Fibroblast of skin of left biceps (primary cell): Measurements from ENCODE around the gene DTWD2.
"Not testable (repeated sequence)": the region's sequence is repeated elsewhere in the genome, so short reads cannot be mapped to it uniquely, and the experiment has no call there.

Experiments
- DNase-seq, 2 experiments: peaks; one replicate each; pipeline ENCODE4 v3.0.0-alpha.2; 2013; ENCODE audit warnings: low read depth in 2 of 2

Gene DTWD2

DNA sequence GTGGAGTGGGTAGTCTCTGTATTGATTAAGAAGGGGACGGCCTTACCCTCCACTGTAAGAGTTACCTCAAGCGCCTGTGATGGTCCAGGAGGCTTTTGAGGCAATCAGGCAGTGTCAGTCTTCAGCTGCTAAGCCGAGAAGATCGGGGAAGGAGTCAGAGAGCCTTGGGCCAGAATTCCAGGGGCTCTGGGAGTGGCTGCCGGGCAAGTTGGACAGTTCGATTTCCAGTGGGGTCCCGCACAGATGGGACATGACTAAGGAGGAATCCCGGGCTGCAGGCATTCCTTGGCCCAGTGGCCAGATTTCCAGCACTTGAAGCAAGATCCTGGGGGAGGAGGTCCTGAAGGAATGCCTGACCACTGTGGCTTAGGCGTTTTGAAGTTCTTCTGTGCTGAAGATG is 38.0 kb downstream of the DTWD2 start:
- DNase-seq = not testable (repeated sequence)

- DNase-seq = no peak
Measured at GRCh38 chr5:118946138-118946800, 42.1 kb downstream of the DTWD2 start.

DNA sequence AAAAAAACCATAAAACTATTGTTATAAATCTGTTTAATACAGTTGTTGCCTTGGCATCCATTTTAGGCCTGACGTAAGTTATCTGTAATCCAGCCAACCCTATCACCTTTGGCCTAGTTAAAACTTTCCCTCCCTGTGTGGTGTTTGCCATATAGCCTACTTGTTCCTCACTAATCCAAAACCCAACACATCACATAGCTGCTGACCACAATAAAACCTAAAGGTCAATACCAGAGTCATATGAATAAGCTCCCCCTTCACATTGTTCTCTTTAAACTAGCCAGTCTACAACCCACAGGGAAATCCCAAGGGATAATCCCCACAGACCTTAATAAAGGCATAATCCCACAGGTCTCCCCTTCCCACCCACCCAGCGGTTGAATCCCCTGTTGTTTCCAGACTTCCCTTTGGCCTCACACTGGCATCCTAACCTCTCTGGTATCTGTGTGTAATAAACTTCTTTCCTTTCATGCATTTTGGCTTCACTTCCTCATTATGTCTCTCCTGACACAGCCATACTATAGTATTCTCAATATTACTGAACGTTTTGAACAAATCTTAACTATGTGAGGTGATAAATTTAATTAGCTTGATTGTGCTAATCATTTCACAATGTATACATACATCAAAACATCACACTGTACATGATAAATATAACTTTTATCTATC is 50.8 kb downstream of the DTWD2 start:
- DNase-seq = no peak

DNA sequence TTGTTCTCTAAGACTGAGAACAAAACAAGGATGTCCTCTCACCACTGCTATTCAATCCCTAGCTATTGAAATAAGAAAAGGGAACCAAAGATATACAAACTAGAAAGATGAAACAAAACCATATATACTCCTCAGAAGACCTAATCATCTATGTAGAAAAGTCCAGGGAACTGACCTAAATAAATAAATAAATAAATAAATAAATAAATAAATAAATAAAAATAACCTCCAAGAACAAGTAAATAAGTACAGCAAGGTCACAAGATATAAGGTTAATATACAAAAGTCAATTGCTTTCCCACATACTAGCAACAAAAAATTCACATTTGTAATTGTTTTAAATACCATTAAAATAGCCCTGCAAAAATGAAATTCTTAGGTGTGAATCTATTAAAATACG is 54.6 kb downstream of the DTWD2 start:
- no peak for DNase-seq

- no peak for DNase-seq
Measured at GRCh38 chr5:118931564-118931963, 56.8 kb downstream of the DTWD2 start.

- DNase-seq = no peak
Measured at GRCh38 chr5:118924006-118924389, 64.3 kb downstream of the DTWD2 start.

DNA sequence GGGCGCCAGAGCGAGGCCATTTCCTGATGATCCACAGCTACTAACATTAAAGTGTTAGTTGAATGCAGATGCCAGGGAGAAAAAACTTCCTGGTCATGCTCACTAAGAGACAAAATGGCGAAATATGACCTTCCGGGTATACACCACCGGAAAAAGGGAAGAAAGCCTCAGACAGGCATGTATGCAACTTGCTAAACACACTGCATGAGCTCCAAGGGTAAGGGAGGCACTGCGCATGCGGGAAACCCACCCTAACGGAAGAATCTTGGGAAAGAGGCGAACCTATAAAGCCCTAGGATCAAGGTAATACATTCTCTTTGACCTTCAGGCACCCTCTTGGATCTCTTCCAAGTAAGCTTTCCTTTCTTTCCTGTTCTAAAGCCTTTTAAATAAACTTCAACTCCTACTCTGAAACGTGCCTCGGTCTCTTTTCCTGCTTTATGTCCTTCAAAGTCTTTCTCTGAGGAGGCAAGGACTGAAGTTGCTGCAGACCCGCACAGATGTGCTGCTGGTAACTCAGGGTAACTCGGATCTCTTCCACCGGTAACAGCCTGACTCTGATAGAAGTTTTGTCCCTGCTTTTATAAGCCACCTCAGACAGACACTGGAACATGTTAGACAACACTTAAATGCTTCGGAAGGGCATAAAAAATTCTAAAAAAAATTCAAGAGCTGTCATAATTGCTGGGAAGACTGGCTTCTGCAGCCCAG is 64.9 kb downstream of the DTWD2 start:
- DNase-seq = no peak

GRCh38 chr5:118921866-118922265 is 66.5 kb downstream of the DTWD2 start:
- no peak for DNase-seq

DNA sequence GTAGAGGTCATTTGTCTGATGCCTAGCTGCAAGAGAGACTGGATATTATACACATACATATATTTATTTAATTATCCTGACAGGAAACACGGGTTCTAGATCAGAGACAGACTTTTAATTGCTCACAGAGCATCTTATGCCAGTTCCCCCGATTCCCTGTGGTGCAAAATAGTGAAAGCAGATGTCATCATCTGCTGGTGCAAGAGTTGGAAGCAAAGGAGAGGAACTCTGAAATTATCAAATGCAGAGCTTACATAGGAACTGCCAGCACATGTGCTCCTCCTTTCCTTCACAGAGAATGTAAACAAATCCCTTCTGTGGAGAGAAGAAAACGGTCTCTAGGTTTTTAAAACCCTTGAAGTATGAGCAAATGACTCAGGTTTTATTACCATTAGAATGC is 69.3 kb downstream of the DTWD2 start:
- DNase-seq = peak; percentile 16 to 24

GRCh38 chr5:118918232-118918631 is 70.1 kb downstream of the DTWD2 start:
- DNase-seq = no peak

DNA sequence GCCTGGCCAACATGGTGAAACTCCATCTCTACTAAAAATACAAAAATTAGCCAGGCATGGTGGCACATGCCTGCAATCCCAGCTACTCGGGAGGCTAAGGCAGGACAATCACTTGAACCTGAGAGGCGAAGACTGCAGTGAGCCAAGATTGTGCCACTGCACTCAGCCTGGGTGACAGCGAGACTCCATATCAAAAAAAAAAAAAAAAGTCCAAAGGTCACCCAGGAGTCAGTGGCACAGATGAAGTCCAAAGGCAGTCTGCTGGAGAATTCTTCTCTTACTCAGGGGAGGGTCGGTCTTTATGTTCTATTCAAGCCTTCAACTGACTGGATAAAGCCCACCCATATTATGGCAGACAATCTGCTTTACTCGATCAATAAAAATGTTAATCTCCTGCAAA is 80.8 kb downstream of the DTWD2 start:
- not testable (repeated sequence) for DNase-seq

DNA sequence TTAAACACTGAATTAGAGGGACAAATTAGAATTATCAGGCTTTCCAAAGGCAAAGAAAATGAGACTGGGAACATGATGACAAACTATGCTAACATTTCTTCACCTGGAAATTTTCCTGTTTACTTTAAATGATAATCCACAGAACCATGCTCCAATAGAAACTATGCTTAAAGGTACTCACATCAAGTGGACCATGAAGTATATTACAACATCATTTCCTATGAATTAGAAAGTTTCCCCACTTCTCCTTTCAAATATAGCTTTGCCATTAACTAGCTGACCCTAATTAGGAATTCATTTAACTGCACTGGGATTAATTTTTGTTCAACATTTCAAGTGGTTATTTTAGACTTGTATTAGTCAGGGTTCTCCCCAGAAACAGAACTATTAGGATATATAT is 81.4 kb downstream of the DTWD2 start:
- no peak for DNase-seq

- DNase-seq = no peak
Measured at GRCh38 chr5:118905196-118905595, 83.2 kb downstream of the DTWD2 start.

GRCh38 chr5:118902656-118903438 is 85.5 kb downstream of the DTWD2 start:
- DNase-seq = no peak

DNA sequence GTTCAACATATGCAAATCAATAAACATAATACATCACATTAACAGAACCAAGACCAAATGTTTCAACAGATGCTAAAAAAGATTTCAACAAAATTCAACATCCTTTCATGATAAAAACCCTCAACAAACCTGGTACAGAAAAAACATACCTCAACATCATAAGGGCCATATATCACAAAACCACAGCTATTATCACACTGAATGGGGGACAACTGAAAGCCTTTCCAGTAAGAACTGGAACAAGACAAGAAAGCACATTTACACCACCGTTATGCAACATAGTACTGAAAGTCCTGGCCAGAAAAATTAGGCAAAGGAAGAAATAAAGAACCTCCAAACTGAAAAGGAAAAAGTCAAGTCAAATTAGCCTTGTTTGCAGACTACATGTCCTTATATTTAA is 93.6 kb downstream of the DTWD2 start:
- DNase-seq = no peak

- no peak for DNase-seq
Measured at GRCh38 chr5:118891252-118891651, 97.1 kb downstream of the DTWD2 start.

DNA sequence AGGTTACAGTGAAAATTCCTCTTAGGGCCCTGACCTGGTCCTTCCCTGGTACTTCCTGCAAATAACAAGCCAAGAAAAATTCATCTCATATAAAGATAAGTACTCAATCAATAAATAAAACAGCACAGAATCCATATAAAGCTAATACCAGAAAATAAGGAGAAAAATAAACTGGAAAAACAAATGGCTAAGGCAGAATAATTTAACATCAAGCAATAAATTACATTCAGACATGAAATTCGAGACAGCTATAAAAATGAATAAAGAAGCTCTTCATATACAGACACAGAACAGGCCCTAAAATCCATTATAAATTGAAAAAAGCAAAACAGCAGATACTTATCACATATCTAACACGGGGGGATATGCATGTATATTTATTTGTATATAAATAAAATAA is 99.2 kb downstream of the DTWD2 start:
- DNase-seq = no peak

- DNase-seq = no peak
Measured at GRCh38 chr5:118888556-118888955, 99.8 kb downstream of the DTWD2 start.

- no peak for DNase-seq
Measured at GRCh38 chr5:118883362-118883761, 105.0 kb downstream of the DTWD2 start.

GRCh38 chr5:118882666-118883065 is 105.7 kb downstream of the DTWD2 start:
- DNase-seq = no peak

DNA sequence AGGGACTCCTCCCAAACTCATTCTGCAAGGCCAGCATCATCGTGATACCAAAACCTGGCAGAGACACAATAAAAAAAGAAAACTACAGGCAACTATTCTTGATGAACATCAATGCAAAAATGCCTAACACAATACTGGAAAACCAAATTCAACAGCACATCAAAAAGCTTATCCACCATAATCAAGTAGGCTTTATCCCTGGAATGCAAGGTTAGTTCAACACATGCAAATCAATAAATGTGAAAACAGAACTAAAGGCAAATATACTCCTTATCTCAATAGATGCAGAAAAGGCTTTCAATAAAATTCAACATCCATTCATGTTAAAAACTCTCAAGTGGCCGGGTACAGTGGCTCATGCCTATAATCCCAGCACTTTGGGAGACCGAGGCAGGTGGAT is 111.5 kb downstream of the DTWD2 start:
- not testable (repeated sequence) for DNase-seq

- DNase-seq = no peak
Measured at GRCh38 chr5:118875131-118875530, 113.2 kb downstream of the DTWD2 start.
